Measurements from ENCODE around the gene SLC12A3. TPM values are rescaled to one million over a fixed set of nuclear protein-coding genes. Genes with fewer than 3 reads are reported as not detected.
A peak's percentile ranks its signal among the peaks of the same experiment; 100 is the strongest.

The SLC12A3 gene
- total RNA-seq, 1 donor from 2014 or later = not detected

- Mint-ChIP-seq H3K27me3 (no peaks in the 10 kb centered on the region), H3K4me3 (ENCODE audit: low read depth) (no peak overlapping the region), H3K9me3 (ENCODE audit: low read depth) (no peaks in the 10 kb centered on the region), H3K36me3 (ENCODE audit: insufficient read depth) (no peaks in the 10 kb centered on the region), H3K27ac (no peak overlapping the region), H3K4me1 (ENCODE audit: low read depth) (no peaks in the 10 kb centered on the region)
- peak; percentile 16 for TF ChIP-seq CTCF (IDR thresholded peaks at IDR 0.05; ENCODE audit: unreplicated experiment)
- DNase-seq (ENCODE audit: low spot score, unreplicated experiment) = no peak
Observed at GRCh38 chr16:56869513-56870275, 4.7 kb downstream of the SLC12A3 start.

- no peak for TF ChIP-seq CTCF (IDR thresholded peaks at IDR 0.05; ENCODE audit: unreplicated experiment)
- no peak overlapping the region for H3K4me3 Mint-ChIP-seq (ENCODE audit: low read depth)
- no peak for DNase-seq (ENCODE audit: low spot score, unreplicated experiment)
- H3K9me3 Mint-ChIP-seq (ENCODE audit: low read depth) = no peaks in the 10 kb centered on the region
- H3K27ac Mint-ChIP-seq = no peak overlapping the region
- H3K4me1 Mint-ChIP-seq (ENCODE audit: low read depth) = no peaks in the 10 kb centered on the region
- H3K27me3 Mint-ChIP-seq = no peaks in the 10 kb centered on the region
- H3K36me3 Mint-ChIP-seq (ENCODE audit: insufficient read depth) = no peaks in the 10 kb centered on the region
Observed at GRCh38 chr16:56870276-56870888, 5.4 kb downstream of the SLC12A3 start.

- H3K36me3 Mint-ChIP-seq (ENCODE audit: insufficient read depth) = no peaks in the 10 kb centered on the region
- H3K9me3 Mint-ChIP-seq (ENCODE audit: low read depth) = no peaks in the 10 kb centered on the region
- TF ChIP-seq CTCF (IDR thresholded peaks at IDR 0.05; ENCODE audit: unreplicated experiment) = no peak
- no peaks in the 10 kb centered on the region for H3K4me1 Mint-ChIP-seq (ENCODE audit: low read depth)
- no peak overlapping the region for H3K27ac Mint-ChIP-seq
- DNase-seq (ENCODE audit: low spot score, unreplicated experiment) = no peak
- no peak overlapping the region for H3K4me3 Mint-ChIP-seq (ENCODE audit: low read depth)
- no peaks in the 10 kb centered on the region for H3K27me3 Mint-ChIP-seq
Observed at GRCh38 chr16:56871172-56871593, 6.2 kb downstream of the SLC12A3 start.

- DNase-seq (ENCODE audit: low spot score, unreplicated experiment) = no peak
- no peaks in the 10 kb centered on the region for H3K4me1 Mint-ChIP-seq (ENCODE audit: low read depth)
- H3K36me3 Mint-ChIP-seq (ENCODE audit: insufficient read depth) = no peaks in the 10 kb centered on the region
- TF ChIP-seq CTCF (IDR thresholded peaks at IDR 0.05; ENCODE audit: unreplicated experiment) = no peak
- H3K27ac Mint-ChIP-seq = no peak overlapping the region
- no peak overlapping the region for H3K4me3 Mint-ChIP-seq (ENCODE audit: low read depth)
- H3K27me3 Mint-ChIP-seq = no peaks in the 10 kb centered on the region
- H3K9me3 Mint-ChIP-seq (ENCODE audit: low read depth) = no peaks in the 10 kb centered on the region
Observed at GRCh38 chr16:56872863-56873391, 7.9 kb downstream of the SLC12A3 start.

GRCh38 chr16:56874800-56875199, 9.8 kb downstream of the SLC12A3 start:
- no peak for TF ChIP-seq CTCF (IDR thresholded peaks at IDR 0.05; ENCODE audit: unreplicated experiment)
- Mint-ChIP-seq H3K36me3 (ENCODE audit: insufficient read depth) (no peaks in the 10 kb centered on the region), H3K4me3 (ENCODE audit: low read depth) (no peak overlapping the region), H3K27me3 (no peaks in the 10 kb centered on the region), H3K27ac (no peak overlapping the region), H3K4me1 (ENCODE audit: low read depth) (no peaks in the 10 kb centered on the region), H3K9me3 (ENCODE audit: low read depth) (no peaks in the 10 kb centered on the region)
- no peak for DNase-seq (ENCODE audit: low spot score, unreplicated experiment)
